Measurements from ENCODE around the gene PRORP. TPM values are rescaled to one million over a fixed set of nuclear protein-coding genes. Genes with fewer than 3 reads are reported as not detected.

The PRORP gene
- total and polyA plus RNA-seq, 2 of the 8 experiments (the other 6 are each of a cell fraction or from before 2014, with no cell fraction given), result 30.0 to 44.8 TPM

DNA sequence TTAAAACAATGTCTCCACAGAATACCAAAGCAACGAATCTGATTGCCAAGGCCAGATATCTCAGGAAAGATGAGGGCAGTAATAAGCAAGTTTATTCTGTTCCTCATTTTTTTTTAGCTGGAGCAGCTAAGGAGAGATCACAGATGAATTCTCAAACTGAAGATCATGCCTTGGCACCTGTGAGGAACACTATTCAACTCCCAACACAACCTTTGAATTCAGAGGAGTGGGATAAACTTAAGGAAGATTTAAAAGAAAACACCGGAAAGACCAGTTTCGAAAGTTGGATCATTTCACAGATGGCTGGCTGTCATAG is 994 bp downstream of the PRORP start:
- CTCF ChIA-PET (ENCODE audit: partially characterized antibody), result interaction anchor here (0.9 to 2.1 kb wide), 2 partner anchors 13 to 17 kb away, joined by 3 to 6 read pairs; no protein-coding TSS in a partner anchor
- no peak overlapping the region for H3K4ac ChIP-seq (replicated peaks; ENCODE audit: insufficient read length, low read depth, low read length)
- H3K27me3 ChIP-seq (replicated peaks in 1 of 4; ENCODE audit: control insufficient read depth in 3 of 4, extremely low read depth in 1 of 4, insufficient read depth in 3 of 4, low read length in 3 of 4), result no peaks in the 10 kb centered on the region
- no peak overlapping the region for H4K5ac ChIP-seq (ENCODE audit: insufficient read length, low read depth, low read length)
- H3K79me1 ChIP-seq (ENCODE audit: low read depth, low read length), result no peaks in the 10 kb centered on the region; the same call in 1 of the 2 replicates
- no peak overlapping the region for H3K18ac ChIP-seq (ENCODE audit: extremely low read depth, low read length)
- H4K91ac ChIP-seq (replicated peaks; ENCODE audit: insufficient read length, low read length), result no peak overlapping the region
- peaks cover 0 to 14% of the 10 kb centered on the region in 2 experiments; a peak in 1 of 4 replicates for H3K79me2 ChIP-seq (ENCODE audit: control insufficient read depth in 1 of 2, insufficient read depth in 2 of 2, low read length in 2 of 2)
- no peak for TF ChIP-seq TBP (IDR thresholded peaks at IDR 0.05; ENCODE audit: low read depth, low read length)
- no peak overlapping the region for H2BK20ac ChIP-seq (ENCODE audit: low read length)
- H3K9ac ChIP-seq (replicated peaks in 1 of 4; ENCODE audit: extremely low read depth in 1 of 4, low read depth in 3 of 4, low read length in 3 of 4), result peak overlapping the region in 1 of 4 experiments; percentile 99; a peak in 1 of 7 replicates
- no peaks in the 10 kb centered on the region for H3K9me3 ChIP-seq (ENCODE audit: insufficient read depth in 2 of 2, low read depth in 1 of 2, low read length in 1 of 2)
- no peak overlapping the region for H4K8ac ChIP-seq (ENCODE audit: extremely low read depth, insufficient read depth, low read length)
- no peak overlapping the region for H2BK120ac ChIP-seq (replicated peaks; ENCODE audit: low read depth, low read length)
- H3K27ac ChIP-seq (ENCODE audit: low read depth, low read length), result no peak overlapping the region
- H2BK12ac ChIP-seq (ENCODE audit: low read depth, low read length), result no peak overlapping the region
- H3K14ac ChIP-seq (ENCODE audit: insufficient read length), result no peak overlapping the region
- POLR2A ChIA-PET (ENCODE audit: partially characterized antibody), result interaction anchor here (0.8 to 3.0 kb wide), 8 partner anchors 10 to 286 kb away, joined by 3 to 19 read pairs (median 4); partner anchors contain the start of genes FAM177A1, NFKBIA and SRP54
- peaks cover 0 to 8% (median 2%) of the 10 kb centered on the region in 4 experiments; a peak in 1 of 8 replicates for H3K36me3 ChIP-seq (ENCODE audit: control insufficient read depth in 2 of 4, insufficient read depth in 4 of 4, low read length in 3 of 4)
- H2AK5ac ChIP-seq (ENCODE audit: low read depth, low read length), result no peak overlapping the region
- peak overlapping the region; percentile 83 to 97 for H3K4me2 ChIP-seq (ENCODE audit: insufficient read depth in 1 of 2, low read depth in 2 of 2, low read length in 2 of 2)
- peaks cover 0 to 4% (median 2%) of the 10 kb centered on the region in 4 experiments; a peak in 3 of 7 replicates for H3K4me1 ChIP-seq (replicated peaks in 1 of 4; ENCODE audit: control insufficient read depth in 3 of 4, insufficient read depth in 4 of 4, low read length in 3 of 4)
- H2BK15ac ChIP-seq (ENCODE audit: low read length), result no peak overlapping the region
- H4K20me1 ChIP-seq (replicated peaks in 1 of 2; ENCODE audit: control insufficient read depth in 1 of 2, insufficient read depth in 2 of 2, low read length in 2 of 2), result no peaks in the 10 kb centered on the region
- DNase-seq (ENCODE audit: low read depth in 1 of 2, low spot score in 2 of 2), result no peak
- no peak for FAIRE-seq
- no peak overlapping the region for H2BK5ac ChIP-seq (ENCODE audit: low read depth, low read length)
- 63% methylated on average over 3 of the region's 3 CpGs; no CpG with 5 or more reads in 1 of the 2 experiments for WGBS, 2 experiments (ENCODE audit: extremely low coverage in 1 of 2, insufficient coverage in 1 of 2, insufficient read length in 1 of 2, insufficient replicate concordance in 2 of 2, low coverage in 1 of 2, low lambda C conversion rate in 2 of 2, missing lambda C conversion rate in 1 of 2)
- peaks cover 3% of the 10 kb centered on the region; the same call in 1 of the 2 replicates for H3K23me2 ChIP-seq (ENCODE audit: low read depth, low read length)
- H3K56ac ChIP-seq (replicated peaks; ENCODE audit: insufficient read length, low read depth, low read length), result no peak overlapping the region
- no peak overlapping the region for H3K23ac ChIP-seq (ENCODE audit: insufficient read length)
- H2AFZ ChIP-seq (ENCODE audit: low read length), result no peak overlapping the region
- H3K4me3 ChIP-seq (ENCODE audit: extremely low read depth in 1 of 4, insufficient read depth in 2 of 4, low read depth in 3 of 4, low read length in 4 of 4), result peak overlapping the region; percentile 90 to 97 (median 93); a peak in 7 of 8 replicates

Data from H1 (cell line).